H1 (cell line): ENCODE measurements around the gene KCTD21. TPM values are rescaled to one million over a fixed set of nuclear protein-coding genes. Genes with fewer than 3 reads are reported as not detected.

ENCODE experiments used
- CTCF ChIA-PET: fragments of 300-600 bp; sonication (Branson Sonifier 250); formaldehyde crosslinking; loops from one replicate; lab custom pipeline; 2021; ENCODE audit not compliant: partially characterized antibody; lab: Charles Lee
- POLR2A ChIA-PET: fragments of 300-600 bp; sonication (Branson Sonifier 250); formaldehyde crosslinking; loops from one replicate; lab custom pipeline; 2021; ENCODE audit warnings: inconsistent platforms; ENCODE audit not compliant: partially characterized antibody; lab: Charles Lee
- DNase-seq, 2 experiments: peaks; one replicate each; pipeline versions ENCODE4 v3.0.0 to v3.0.0-alpha.2; 2010 to 2022; ENCODE audit warnings: low spot score in 2 of 2, low read depth in 1 of 2, mixed read lengths in 1 of 2
- FAIRE-seq: peaks from 2 replicates; lab custom pipeline; 2011; peaks lifted over from hg19 to GRCh38; lab: Jason Lieb, UNC
- H2AFZ ChIP-seq: 2 replicates; pipeline ENCODE4 v1.8.1; 2012; ENCODE audit warnings: low read length, inconsistent platforms
- H2AK5ac ChIP-seq: 2 replicates; pipeline ENCODE4 v1.6.1; 2013; ENCODE audit warnings: low read depth, low read length
- H2BK120ac ChIP-seq: replicated peaks from 2 replicates; pipeline ENCODE3; 2013; ENCODE audit warnings: low read depth, low read length, inconsistent platforms
- H2BK12ac ChIP-seq: 2 replicates; pipeline ENCODE4 v1.6.1; 2013; ENCODE audit warnings: low read depth, low read length
- H2BK15ac ChIP-seq: 2 replicates; pipeline ENCODE4 v1.6.1; 2013; ENCODE audit warnings: low read length
- H2BK20ac ChIP-seq: 2 replicates; pipeline ENCODE4 v1.6.1; 2013; ENCODE audit warnings: low read length
- H2BK5ac ChIP-seq: 2 replicates; pipeline ENCODE4 v1.6.1; 2013; ENCODE audit warnings: low read depth, low read length
- H3K14ac ChIP-seq: 2 replicates; pipeline ENCODE4 v1.6.1; 2013; ENCODE audit warnings: inconsistent platforms; ENCODE audit not compliant: insufficient read length
- H3K18ac ChIP-seq: 2 replicates; pipeline ENCODE4 v1.6.1; 2013; ENCODE audit warnings: low read length; ENCODE audit errors: extremely low read depth
- H3K23ac ChIP-seq: 2 replicates; pipeline ENCODE4 v1.6.1; 2013; ENCODE audit warnings: inconsistent platforms; ENCODE audit not compliant: insufficient read length
- H3K23me2 ChIP-seq: 2 replicates; pipeline ENCODE4 v1.6.1; 2013; ENCODE audit warnings: low read depth, low read length
- H3K27ac ChIP-seq: 2 replicates; pipeline ENCODE4 v1.6.1; 2011; ENCODE audit warnings: low read depth, low read length, inconsistent platforms
- H3K27me3 ChIP-seq, 4 experiments: replicated peaks in 1 of 4; 1 replicate in 1 of 4; 2 replicates in 3 of 4; pipeline versions ENCODE4 v1.6.1 to v1.8.1; 2011 to 2013; ENCODE audit warnings: low read length in 3 of 4, mild to moderate bottlenecking in 3 of 4, inconsistent platforms in 2 of 4, mixed read lengths in 2 of 4, moderate library complexity in 1 of 4; ENCODE audit not compliant: control insufficient read depth in 3 of 4, insufficient read depth in 3 of 4; ENCODE audit errors: extremely low read depth in 1 of 4
- H3K36me3 ChIP-seq, 4 experiments: 2 replicates each; pipeline versions ENCODE4 v1.6.1 to v1.8.1; 2011 to 2013; ENCODE audit warnings: mild to moderate bottlenecking in 4 of 4, low read length in 3 of 4, moderate library complexity in 2 of 4, control low read depth in 1 of 4, inconsistent platforms in 1 of 4; ENCODE audit not compliant: insufficient read depth in 4 of 4, control insufficient read depth in 2 of 4
- H3K4ac ChIP-seq: replicated peaks from 2 replicates; pipeline ENCODE3; 2013; ENCODE audit warnings: low read length, low read depth, mixed read lengths, inconsistent platforms; ENCODE audit not compliant: insufficient read length
- H3K4me1 ChIP-seq, 4 experiments: replicated peaks in 1 of 4; 1 replicate in 1 of 4; 2 replicates in 3 of 4; pipeline versions ENCODE4 v1.6.1 to v1.8.1; 2011 to 2013; ENCODE audit warnings: low read length in 3 of 4, inconsistent platforms in 2 of 4, mixed read lengths in 1 of 4; ENCODE audit not compliant: insufficient read depth in 4 of 4, control insufficient read depth in 3 of 4
- H3K4me2 ChIP-seq, 2 experiments: 2 replicates each; pipeline versions ENCODE4 v1.6.1 to v1.8.1; 2011 to 2013; ENCODE audit warnings: low read depth in 2 of 2, low read length in 2 of 2, control low read depth in 1 of 2, inconsistent platforms in 1 of 2, mild to moderate bottlenecking in 1 of 2; ENCODE audit not compliant: insufficient read depth in 1 of 2
- H3K4me3 ChIP-seq, 4 experiments: fragments of 200-600, 300-600 bp in 1 of 4; sonication (generic), shearing (Covaris generic), sonication (Bioruptor Twin) in 1 of 4; 2 replicates each; pipeline versions ENCODE4 v1.5.1 to v1.8.1; 2011 to 2016; ENCODE audit warnings: low read length in 4 of 4, low read depth in 3 of 4, control low read depth in 2 of 4, inconsistent platforms in 2 of 4, mild to moderate bottlenecking in 2 of 4, mixed read lengths in 1 of 4, moderate library complexity in 1 of 4; ENCODE audit not compliant: insufficient read depth in 2 of 4; ENCODE audit errors: extremely low read depth in 1 of 4
- H3K56ac ChIP-seq: replicated peaks from 2 replicates; pipeline ENCODE3; 2013; ENCODE audit warnings: low read depth, mild to moderate bottlenecking, mixed read lengths, low read length, inconsistent platforms; ENCODE audit not compliant: insufficient read length
- H3K79me1 ChIP-seq: 2 replicates; pipeline ENCODE4 v1.6.1; 2013; ENCODE audit warnings: low read depth, low read length, control low read depth
- H3K79me2 ChIP-seq, 2 experiments: 2 replicates each; pipeline versions ENCODE4 v1.6.1 to v1.8.1; 2012 to 2013; ENCODE audit warnings: low read length in 2 of 2, mild to moderate bottlenecking in 2 of 2, inconsistent platforms in 1 of 2; ENCODE audit not compliant: insufficient read depth in 2 of 2, control insufficient read depth in 1 of 2
- H3K9ac ChIP-seq, 4 experiments: replicated peaks in 1 of 4; 1 replicate in 1 of 4; 2 replicates in 3 of 4; pipeline versions ENCODE4 v1.6.1 to v1.8.1; 2011 to 2013; ENCODE audit warnings: low read depth in 3 of 4, low read length in 3 of 4, control low read depth in 2 of 4, mild to moderate bottlenecking in 2 of 4, moderate library complexity in 2 of 4, inconsistent platforms in 1 of 4; ENCODE audit errors: extremely low read depth in 1 of 4
- H3K9me3 ChIP-seq, 2 experiments: 2 replicates each; pipeline versions ENCODE4 v1.6.1 to v1.8.1; 2012 to 2013; ENCODE audit warnings: mild to moderate bottlenecking in 2 of 2, moderate library complexity in 2 of 2, control low read depth in 1 of 2, inconsistent platforms in 1 of 2, low read depth in 1 of 2, low read length in 1 of 2, mixed read lengths in 1 of 2; ENCODE audit not compliant: insufficient read depth in 2 of 2
- H4K20me1 ChIP-seq, 2 experiments: replicated peaks in 1 of 2; 2 replicates each; pipeline versions ENCODE3 to v1.8.1; 2011 to 2013; ENCODE audit warnings: inconsistent platforms in 2 of 2, low read length in 2 of 2, mild to moderate bottlenecking in 1 of 2; ENCODE audit not compliant: insufficient read depth in 2 of 2, control insufficient read depth in 1 of 2
- H4K5ac ChIP-seq: 2 replicates; pipeline ENCODE4 v1.6.1; 2013; ENCODE audit warnings: low read length, low read depth, mixed read lengths, inconsistent platforms; ENCODE audit not compliant: insufficient read length
- H4K8ac ChIP-seq: 2 replicates; pipeline ENCODE4 v1.8.0; 2013; ENCODE audit warnings: mild to moderate bottlenecking, moderate library complexity, low read length, inconsistent platforms; ENCODE audit not compliant: insufficient read depth; ENCODE audit errors: extremely low read depth
- H4K91ac ChIP-seq: replicated peaks from 2 replicates; pipeline ENCODE3; 2013; ENCODE audit warnings: low read length, mixed read lengths, inconsistent platforms; ENCODE audit not compliant: insufficient read length
- BCL11A ChIP-seq, 2 experiments: IDR thresholded peaks; one replicate each; pipeline ENCODE4 v1.6.1; 2011; ENCODE audit warnings: low read depth in 2 of 2, low read length in 2 of 2, mild to moderate bottlenecking in 2 of 2
- CHD1 ChIP-seq: IDR thresholded peaks from 2 replicates; pipeline ENCODE4 v1.6.1; 2012; ENCODE audit warnings: low read depth, low read length, improper control_type of control experiment
- EGR1 ChIP-seq: IDR thresholded peaks from 2 replicates; pipeline ENCODE4 v1.6.1; 2011; ENCODE audit warnings: low read depth, low read length, borderline replicate concordance
- EZH2 ChIP-seq: fragments of 200-600 bp; sonication (generic); IDR thresholded peaks from 2 replicates; pipeline ENCODE4 v1.7.1; 2012; ENCODE audit warnings: low read depth, mild to moderate bottlenecking, moderate library complexity, low read length, inconsistent platforms; ENCODE audit not compliant: severe bottlenecking
- GABPA ChIP-seq: IDR thresholded peaks from 2 replicates; pipeline ENCODE4 v1.6.1; 2011; ENCODE audit warnings: mild to moderate bottlenecking, low read length, moderate library complexity, borderline replicate concordance; ENCODE audit not compliant: insufficient read depth
- GTF2F1 ChIP-seq: IDR thresholded peaks from 2 replicates; pipeline ENCODE4 v1.6.1; 2012; ENCODE audit warnings: low read depth, low read length, improper control_type of control experiment, borderline replicate concordance
- JUND ChIP-seq: IDR thresholded peaks from 2 replicates; pipeline ENCODE4 v1.6.1; 2011; ENCODE audit warnings: mild to moderate bottlenecking, improper control_type of control experiment, low read length
- KDM4A ChIP-seq: IDR thresholded peaks from one replicate; pipeline ENCODE4 v1.7.1; 2012; ENCODE audit warnings: low read depth, mild to moderate bottlenecking, moderate library complexity, low read length, inconsistent platforms; ENCODE audit not compliant: severe bottlenecking
- KDM5A ChIP-seq: fragments of 200-600 bp; IDR thresholded peaks from 2 replicates; pipeline ENCODE4 v1.7.1; 2012; ENCODE audit warnings: mild to moderate bottlenecking, low read length, inconsistent platforms, mixed read lengths
- POU5F1 ChIP-seq: IDR thresholded peaks from 2 replicates; pipeline ENCODE4 v1.6.1; 2011; ENCODE audit warnings: low read depth, mild to moderate bottlenecking, low read length, moderate library complexity
- RXRA ChIP-seq: IDR thresholded peaks from 2 replicates; pipeline ENCODE4 v1.6.1; 2011; ENCODE audit warnings: low read depth, mild to moderate bottlenecking, low read length, moderate library complexity; ENCODE audit not compliant: insufficient read depth
- SIRT6 ChIP-seq: IDR thresholded peaks from one replicate; pipeline ENCODE4 v1.7.1; 2012; ENCODE audit warnings: low read length, inconsistent platforms
- SP2 ChIP-seq: IDR thresholded peaks from 2 replicates; pipeline ENCODE4 v1.6.1; 2012; ENCODE audit warnings: mild to moderate bottlenecking, low read length, inconsistent platforms
- TEAD4 ChIP-seq: IDR thresholded peaks from 2 replicates; pipeline ENCODE4 v1.6.1; 2012; ENCODE audit warnings: low read depth, low read length, inconsistent platforms, mixed read lengths
- WGBS, 2 experiments: shearing (Covaris generic) in 1 of 2; methylation state at CpG; one replicate each; pipeline versions ENCODE4 v1.1.6 to v1.1.7; 2013 to 2015; ENCODE audit warnings: low lambda C conversion rate in 2 of 2, mixed read lengths in 2 of 2, inconsistent platforms in 1 of 2, low coverage in 1 of 2, missing lambda C conversion rate in 1 of 2; ENCODE audit not compliant: insufficient replicate concordance in 2 of 2, insufficient coverage in 1 of 2, insufficient read length in 1 of 2; ENCODE audit errors: extremely low coverage in 1 of 2, missing lambda C conversion rate in 1 of 2; 5-methylcytosine and 5-hydroxymethylcytosine counted together
- polyA plus RNA-seq, 7 experiments: library from polyadenylated mRNA; depleted of rRNA in 3 of 7; stranded (reverse) in 5 of 7; unstranded in 2 of 7; fragments of >200 nt in 5 of 7; fragments of 200-250 nt in 2 of 7; gene quantifications; 1 replicate in 5 of 7; 2 replicates in 1 of 7; 4 replicates in 1 of 7; pipeline versions ENCODE4 v1.2.1 to v1.2.3, GENCODE V29; 2011 to 2013; ENCODE audit warnings: missing spikeins in 2 of 7, mixed read lengths in 2 of 7
- total RNA-seq: library from RNA; stranded (reverse); fragmentation: NEBNext Ultra II Directional; extraction: Animal tissue kit (Norgen Biotek cat#: 25700); gene quantifications from 2 replicates; pipeline ENCODE4 v1.2.1, GENCODE V29; 2021

Gene KCTD21
- total and polyA plus RNA-seq, 2 of the 8 experiments (the other 6 are each of a cell fraction or from before 2014, with no cell fraction given), result 3.2 to 4.1 TPM

GRCh38 chr11:78230161-78230877 lies 41.9 kb upstream of the KCTD21 start:
- Histone ChIP-seq H3K79me1 (no peaks in the 10 kb centered on the region), H2BK12ac (no peak overlapping the region), H3K27ac (no peak overlapping the region), H2AK5ac (no peak overlapping the region), H3K14ac (no peak overlapping the region), H2BK20ac (no peak overlapping the region), H2BK5ac (no peak overlapping the region), H3K9ac (no peak overlapping the region), H4K91ac (no peak overlapping the region), H2AFZ (no peak overlapping the region), H3K4me3 (no peak overlapping the region), H3K9me3 (no peaks in the 10 kb centered on the region), H3K23ac (no peak overlapping the region), H3K36me3 (no peaks in the 10 kb centered on the region), H2BK15ac (no peak overlapping the region), H4K20me1 (no peaks in the 10 kb centered on the region), H3K4me2 (no peak overlapping the region), H3K4ac (no peak overlapping the region), H3K79me2 (no peaks in the 10 kb centered on the region), H4K8ac (no peak overlapping the region), H4K5ac (no peak overlapping the region), H3K4me1 (no peaks in the 10 kb centered on the region), H3K27me3 (no peaks in the 10 kb centered on the region), H3K56ac (no peak overlapping the region), H3K23me2 (no peaks in the 10 kb centered on the region), H3K18ac (no peak overlapping the region), H2BK120ac (no peak overlapping the region)
- ChIA-PET POLR2A (no interaction called here), CTCF (interaction anchor here (1.2 to 3.5 kb wide), 3 partner anchors 14 to 334 kb away, joined by 3 to 38 read pairs (median 25); no protein-coding TSS in a partner anchor)
- WGBS, 2 experiments, result 89% methylated on average over 7 of the region's 7 CpGs; no CpG with 5 or more reads in 1 of the 2 experiments
- DNase-seq, result peak in 1 of 2 experiments; percentile 26
- no peak for FAIRE-seq
- no peak for TF ChIP-seq JUND
- TF ChIP-seq SIRT6, result no peak
- no peak for TF ChIP-seq SP2
- TF ChIP-seq BCL11A (IDR thresholded peaks at IDR 0.05; ENCODE audit: low read depth in 2 of 2, low read length in 2 of 2), result no peak
- TF ChIP-seq EZH2, result no peak
- TF ChIP-seq RXRA, result no peak
- TF ChIP-seq KDM4A, result no peak
- TF ChIP-seq CHD1, result no peak
- no peak for TF ChIP-seq GABPA
- no peak for TF ChIP-seq GTF2F1
- no peak for TF ChIP-seq EGR1
- no peak for TF ChIP-seq TEAD4
- no peak for TF ChIP-seq KDM5A
- TF ChIP-seq POU5F1, result no peak
